GM23338 (cell line): Measurements from ENCODE around the gene RNF8. TPM values are rescaled to one million over a fixed set of nuclear protein-coding genes. Genes with fewer than 3 reads are reported as not detected.

Source experiments
- ATAC-seq: fragments of 200-7000 bp; cut with Tn5 transposase; 3 replicates; pipeline ENCODE4 v1.9.1; 2020
- DNase-seq: peaks from one replicate; pipeline ENCODE4 v3.0.0-alpha.2; 2015; ENCODE audit warnings: low spot score
- H2AFZ ChIP-seq: fragments of 200-600 bp; sonication (generic); 2 replicates; pipeline ENCODE4 v1.8.0; 2016; ENCODE audit warnings: antibody characterized with exemption, mild to moderate bottlenecking, moderate library complexity
- H3F3A ChIP-seq: fragments of 200-600 bp; sonication (generic); replicated peaks from 2 replicates; pipeline ENCODE4 v1.8.0; 2017; ENCODE audit warnings: antibody characterized with exemption, mixed run types, low read depth
- H3K27ac ChIP-seq: fragments of 200-600 bp; sonication (generic); 2 replicates; pipeline ENCODE4 v1.6.1; 2016; ENCODE audit warnings: low read depth
- H3K27me3 ChIP-seq: fragments of 200-600 bp; sonication (generic); 2 replicates; pipeline ENCODE4 v1.8.0; 2016; ENCODE audit warnings: mild to moderate bottlenecking, mixed run types, moderate library complexity; ENCODE audit not compliant: insufficient read depth
- H3K36me3 ChIP-seq: fragments of 200-600 bp; sonication (generic); 2 replicates; pipeline ENCODE4 v1.8.0; 2016; ENCODE audit warnings: mild to moderate bottlenecking; ENCODE audit not compliant: insufficient read depth
- H3K4me1 ChIP-seq: fragments of 200-600 bp; sonication (generic); 2 replicates; pipeline ENCODE4 v1.8.0; 2016; ENCODE audit warnings: mild to moderate bottlenecking, moderate library complexity; ENCODE audit not compliant: insufficient read depth
- H3K4me2 ChIP-seq: fragments of 200-600 bp; sonication (generic); 2 replicates; pipeline ENCODE4 v1.7.1; 2017; ENCODE audit warnings: mixed run types
- H3K4me3 ChIP-seq: fragments of 200-600 bp; sonication (generic); 2 replicates; pipeline ENCODE4 v1.6.1; 2016; ENCODE audit warnings: mixed run types
- H3K79me2 ChIP-seq: fragments of 200-600 bp; sonication (generic); replicated peaks from 2 replicates; pipeline ENCODE4 v1.8.0; 2017; ENCODE audit warnings: mild to moderate bottlenecking; ENCODE audit not compliant: insufficient read depth
- H3K9me2 ChIP-seq: fragments of 200-600 bp; sonication (generic); 2 replicates; pipeline ENCODE4 v1.8.0; 2017; ENCODE audit not compliant: insufficient read depth
- H4K20me1 ChIP-seq: fragments of 200-600 bp; sonication (generic); replicated peaks from 2 replicates; pipeline ENCODE4 v1.8.0; 2017; ENCODE audit warnings: mild to moderate bottlenecking; ENCODE audit not compliant: insufficient read depth
- H3K27ac Mint-ChIP-seq: 2 replicates; pipeline ENCODE4 v1.8.0; 2020; ENCODE audit warnings: inconsistent platforms, mild to moderate bottlenecking, moderate library complexity, mixed read lengths
- H3K27me3 Mint-ChIP-seq: 3 replicates; pipeline ENCODE4 v1.8.0; 2022; ENCODE audit warnings: low read depth, mild to moderate bottlenecking, moderate library complexity, mixed read lengths, inconsistent platforms; ENCODE audit not compliant: insufficient read depth, poor library complexity
- H3K36me3 Mint-ChIP-seq: 3 replicates; pipeline ENCODE4 v1.8.0; 2021; ENCODE audit warnings: low read depth, mild to moderate bottlenecking, inconsistent platforms, moderate library complexity, mixed read lengths
- H3K4me1 Mint-ChIP-seq: 3 replicates; pipeline ENCODE4 v1.8.0; 2020; ENCODE audit warnings: mild to moderate bottlenecking, inconsistent platforms, mixed read lengths
- H3K4me3 Mint-ChIP-seq: 3 replicates; pipeline ENCODE4 v1.8.0; 2021; ENCODE audit warnings: moderate library complexity, mild to moderate bottlenecking, inconsistent platforms, mixed read lengths
- H3K9me3 Mint-ChIP-seq: 3 replicates; pipeline ENCODE4 v1.8.0; 2020; ENCODE audit warnings: moderate library complexity, mild to moderate bottlenecking, inconsistent platforms, mixed read lengths
- CREB1 ChIP-seq: fragments of 250-450 bp; sonication (Bioruptor Pico); IDR thresholded peaks from 2 replicates; pipeline ENCODE4 v1.5.0; 2020; ENCODE audit warnings: low read depth, mild to moderate bottlenecking, moderate library complexity
- EZH2 ChIP-seq: fragments of 200-600 bp; sonication (generic); IDR thresholded peaks from one replicate; pipeline ENCODE4 v1.8.0; 2017; ENCODE audit warnings: antibody characterized with exemption, mild to moderate bottlenecking, low read depth; ENCODE audit not compliant: unreplicated experiment
- EZH2phosphoT487 ChIP-seq: fragments of 200-600 bp; sonication (generic); IDR thresholded peaks from one replicate; pipeline ENCODE4 v1.8.1; 2018; ENCODE audit warnings: antibody characterized with exemption; ENCODE audit not compliant: unreplicated experiment
- JUNB ChIP-seq: IDR thresholded peaks from one replicate; pipeline ENCODE4 v1.6.1; 2016; ENCODE audit warnings: antibody characterized with exemption; ENCODE audit not compliant: unreplicated experiment
- NANOG ChIP-seq: IDR thresholded peaks from 2 replicates; pipeline ENCODE4 v1.6.1; 2016; ENCODE audit warnings: antibody characterized with exemption, borderline replicate concordance
- POLR2AphosphoS5 ChIP-seq: IDR thresholded peaks from 2 replicates; pipeline ENCODE4 v1.6.1; 2016; ENCODE audit warnings: antibody characterized with exemption, low read depth
- STAT1 ChIP-seq: IDR thresholded peaks from one replicate; pipeline ENCODE4 v1.6.1; 2016; ENCODE audit warnings: antibody characterized with exemption; ENCODE audit not compliant: unreplicated experiment
- ZNF114 ChIP-seq: fragments of 250-450 bp; sonication (Bioruptor Pico); IDR thresholded peaks from 2 replicates; pipeline ENCODE4 v1.5.0; 2020; ENCODE audit warnings: mild to moderate bottlenecking, moderate library complexity
- ZNF331 ChIP-seq: fragments of 250-450 bp; sonication (Bioruptor Pico); IDR thresholded peaks from 2 replicates; pipeline ENCODE4 v1.5.0; 2020; ENCODE audit warnings: low read depth, mild to moderate bottlenecking, moderate library complexity
- polyA plus RNA-seq: library from polyadenylated mRNA; unstranded; fragments of >200 nt; fragmentation: Nextera tagmentation; extraction: Ambion mirVana; gene quantifications from 2 replicates; pipeline ENCODE4 v1.2.1, GENCODE V29; 2016
- total RNA-seq: library from RNA; depleted of rRNA; stranded (reverse); fragments of >200 nt; shearing (Covaris generic); gene quantifications from 2 replicates; pipeline ENCODE4 v1.2.3, GENCODE V29; 2014
- TF ChIP-seq, protein P1 (sequence below): IDR thresholded peaks from one replicate; pipeline ENCODE4 v1.6.1; 2018; ENCODE audit warnings: antibody characterized with exemption; ENCODE audit not compliant: unreplicated experiment
- TF ChIP-seq, protein P2 (sequence below), 2 experiments: fragments of 200-600 bp in 1 of 2; sonication (generic) in 1 of 2; conservative IDR thresholded peaks; 2 replicates each; pipeline versions ENCODE4 v1.5.1 to v1.6.1; 2016 to 2017; ENCODE audit warnings: antibody characterized with exemption in 2 of 2, low read depth in 2 of 2, mild to moderate bottlenecking in 2 of 2, moderate library complexity in 1 of 2
- TF ChIP-seq, protein P3 (sequence below): IDR thresholded peaks from 2 replicates; pipeline ENCODE4 v1.6.1; 2016; ENCODE audit warnings: antibody characterized with exemption
- TF ChIP-seq, protein P4 (sequence below): fragments of 250-450 bp; sonication (Bioruptor Pico); IDR thresholded peaks from 2 replicates; pipeline ENCODE4 v1.5.0; 2020; ENCODE audit warnings: mild to moderate bottlenecking, moderate library complexity

The RNF8 gene
- total and polyA plus RNA-seq, 2 experiments from 2014 or later, result 41.6 to 55.2 TPM

DNA sequence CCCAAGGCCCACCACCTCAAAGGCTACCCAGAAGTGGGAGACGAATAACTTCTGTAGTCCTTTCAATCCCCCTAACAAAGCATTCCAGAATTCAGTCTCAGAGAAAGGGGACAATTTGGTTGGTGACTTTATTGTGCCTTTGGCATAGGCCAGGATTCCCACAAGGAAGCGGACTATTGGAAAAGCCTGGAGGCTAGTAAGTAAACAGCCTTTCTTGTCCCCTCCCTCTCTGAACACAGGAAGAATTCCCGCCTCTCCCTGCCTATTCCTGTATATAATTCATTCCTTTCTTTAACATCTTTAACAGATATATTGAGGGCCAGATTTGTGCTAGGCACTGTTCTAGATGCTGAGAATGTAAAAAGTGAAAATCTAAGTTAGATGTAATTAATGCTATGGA lies 36.1 kb downstream of the RNF8 start:
- no peak for DNase-seq
- Histone ChIP-seq H3K4me1 (no peaks in the 10 kb centered on the region), H3F3A (no peaks in the 10 kb centered on the region), H3K79me2 (no peaks in the 10 kb centered on the region), H4K20me1 (no peaks in the 10 kb centered on the region; the same call in 1 of the 2 replicates), H3K36me3 (peaks cover 20% of the 10 kb centered on the region; the same call in 1 of the 2 replicates), H3K4me3 (no peak overlapping the region), H3K27ac (no peak overlapping the region), H3K9me2 (no peaks in the 10 kb centered on the region), H3K27me3 (no peaks in the 10 kb centered on the region), H2AFZ (no peak overlapping the region), H3K4me2 (no peak overlapping the region)
- TF ChIP-seq, protein P1, sequence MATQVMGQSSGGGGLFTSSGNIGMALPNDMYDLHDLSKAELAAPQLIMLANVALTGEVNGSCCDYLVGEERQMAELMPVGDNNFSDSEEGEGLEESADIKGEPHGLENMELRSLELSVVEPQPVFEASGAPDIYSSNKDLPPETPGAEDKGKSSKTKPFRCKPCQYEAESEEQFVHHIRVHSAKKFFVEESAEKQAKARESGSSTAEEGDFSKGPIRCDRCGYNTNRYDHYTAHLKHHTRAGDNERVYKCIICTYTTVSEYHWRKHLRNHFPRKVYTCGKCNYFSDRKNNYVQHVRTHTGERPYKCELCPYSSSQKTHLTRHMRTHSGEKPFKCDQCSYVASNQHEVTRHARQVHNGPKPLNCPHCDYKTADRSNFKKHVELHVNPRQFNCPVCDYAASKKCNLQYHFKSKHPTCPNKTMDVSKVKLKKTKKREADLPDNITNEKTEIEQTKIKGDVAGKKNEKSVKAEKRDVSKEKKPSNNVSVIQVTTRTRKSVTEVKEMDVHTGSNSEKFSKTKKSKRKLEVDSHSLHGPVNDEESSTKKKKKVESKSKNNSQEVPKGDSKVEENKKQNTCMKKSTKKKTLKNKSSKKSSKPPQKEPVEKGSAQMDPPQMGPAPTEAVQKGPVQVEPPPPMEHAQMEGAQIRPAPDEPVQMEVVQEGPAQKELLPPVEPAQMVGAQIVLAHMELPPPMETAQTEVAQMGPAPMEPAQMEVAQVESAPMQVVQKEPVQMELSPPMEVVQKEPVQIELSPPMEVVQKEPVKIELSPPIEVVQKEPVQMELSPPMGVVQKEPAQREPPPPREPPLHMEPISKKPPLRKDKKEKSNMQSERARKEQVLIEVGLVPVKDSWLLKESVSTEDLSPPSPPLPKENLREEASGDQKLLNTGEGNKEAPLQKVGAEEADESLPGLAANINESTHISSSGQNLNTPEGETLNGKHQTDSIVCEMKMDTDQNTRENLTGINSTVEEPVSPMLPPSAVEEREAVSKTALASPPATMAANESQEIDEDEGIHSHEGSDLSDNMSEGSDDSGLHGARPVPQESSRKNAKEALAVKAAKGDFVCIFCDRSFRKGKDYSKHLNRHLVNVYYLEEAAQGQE, result no peak
- TF ChIP-seq, protein P2, sequence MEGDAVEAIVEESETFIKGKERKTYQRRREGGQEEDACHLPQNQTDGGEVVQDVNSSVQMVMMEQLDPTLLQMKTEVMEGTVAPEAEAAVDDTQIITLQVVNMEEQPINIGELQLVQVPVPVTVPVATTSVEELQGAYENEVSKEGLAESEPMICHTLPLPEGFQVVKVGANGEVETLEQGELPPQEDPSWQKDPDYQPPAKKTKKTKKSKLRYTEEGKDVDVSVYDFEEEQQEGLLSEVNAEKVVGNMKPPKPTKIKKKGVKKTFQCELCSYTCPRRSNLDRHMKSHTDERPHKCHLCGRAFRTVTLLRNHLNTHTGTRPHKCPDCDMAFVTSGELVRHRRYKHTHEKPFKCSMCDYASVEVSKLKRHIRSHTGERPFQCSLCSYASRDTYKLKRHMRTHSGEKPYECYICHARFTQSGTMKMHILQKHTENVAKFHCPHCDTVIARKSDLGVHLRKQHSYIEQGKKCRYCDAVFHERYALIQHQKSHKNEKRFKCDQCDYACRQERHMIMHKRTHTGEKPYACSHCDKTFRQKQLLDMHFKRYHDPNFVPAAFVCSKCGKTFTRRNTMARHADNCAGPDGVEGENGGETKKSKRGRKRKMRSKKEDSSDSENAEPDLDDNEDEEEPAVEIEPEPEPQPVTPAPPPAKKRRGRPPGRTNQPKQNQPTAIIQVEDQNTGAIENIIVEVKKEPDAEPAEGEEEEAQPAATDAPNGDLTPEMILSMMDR (conservative IDR thresholded peaks at IDR 0.05; ENCODE audit: low read depth in 2 of 2), result no peak
- TF ChIP-seq STAT1 (no peak), ZNF114 (CRISPR knock-in tag) (no peak), EZH2 (no peak), POLR2AphosphoS5 (no peak), CREB1 (CRISPR knock-in tag) (no peak), JUNB (no peak), EZH2phosphoT487 (no peak), ZNF331 (CRISPR knock-in tag) (no peak), NANOG (no peak)
- TF ChIP-seq, protein P3, sequence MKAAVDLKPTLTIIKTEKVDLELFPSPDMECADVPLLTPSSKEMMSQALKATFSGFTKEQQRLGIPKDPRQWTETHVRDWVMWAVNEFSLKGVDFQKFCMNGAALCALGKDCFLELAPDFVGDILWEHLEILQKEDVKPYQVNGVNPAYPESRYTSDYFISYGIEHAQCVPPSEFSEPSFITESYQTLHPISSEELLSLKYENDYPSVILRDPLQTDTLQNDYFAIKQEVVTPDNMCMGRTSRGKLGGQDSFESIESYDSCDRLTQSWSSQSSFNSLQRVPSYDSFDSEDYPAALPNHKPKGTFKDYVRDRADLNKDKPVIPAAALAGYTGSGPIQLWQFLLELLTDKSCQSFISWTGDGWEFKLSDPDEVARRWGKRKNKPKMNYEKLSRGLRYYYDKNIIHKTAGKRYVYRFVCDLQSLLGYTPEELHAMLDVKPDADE, result no peak
- TF ChIP-seq, protein P4, sequence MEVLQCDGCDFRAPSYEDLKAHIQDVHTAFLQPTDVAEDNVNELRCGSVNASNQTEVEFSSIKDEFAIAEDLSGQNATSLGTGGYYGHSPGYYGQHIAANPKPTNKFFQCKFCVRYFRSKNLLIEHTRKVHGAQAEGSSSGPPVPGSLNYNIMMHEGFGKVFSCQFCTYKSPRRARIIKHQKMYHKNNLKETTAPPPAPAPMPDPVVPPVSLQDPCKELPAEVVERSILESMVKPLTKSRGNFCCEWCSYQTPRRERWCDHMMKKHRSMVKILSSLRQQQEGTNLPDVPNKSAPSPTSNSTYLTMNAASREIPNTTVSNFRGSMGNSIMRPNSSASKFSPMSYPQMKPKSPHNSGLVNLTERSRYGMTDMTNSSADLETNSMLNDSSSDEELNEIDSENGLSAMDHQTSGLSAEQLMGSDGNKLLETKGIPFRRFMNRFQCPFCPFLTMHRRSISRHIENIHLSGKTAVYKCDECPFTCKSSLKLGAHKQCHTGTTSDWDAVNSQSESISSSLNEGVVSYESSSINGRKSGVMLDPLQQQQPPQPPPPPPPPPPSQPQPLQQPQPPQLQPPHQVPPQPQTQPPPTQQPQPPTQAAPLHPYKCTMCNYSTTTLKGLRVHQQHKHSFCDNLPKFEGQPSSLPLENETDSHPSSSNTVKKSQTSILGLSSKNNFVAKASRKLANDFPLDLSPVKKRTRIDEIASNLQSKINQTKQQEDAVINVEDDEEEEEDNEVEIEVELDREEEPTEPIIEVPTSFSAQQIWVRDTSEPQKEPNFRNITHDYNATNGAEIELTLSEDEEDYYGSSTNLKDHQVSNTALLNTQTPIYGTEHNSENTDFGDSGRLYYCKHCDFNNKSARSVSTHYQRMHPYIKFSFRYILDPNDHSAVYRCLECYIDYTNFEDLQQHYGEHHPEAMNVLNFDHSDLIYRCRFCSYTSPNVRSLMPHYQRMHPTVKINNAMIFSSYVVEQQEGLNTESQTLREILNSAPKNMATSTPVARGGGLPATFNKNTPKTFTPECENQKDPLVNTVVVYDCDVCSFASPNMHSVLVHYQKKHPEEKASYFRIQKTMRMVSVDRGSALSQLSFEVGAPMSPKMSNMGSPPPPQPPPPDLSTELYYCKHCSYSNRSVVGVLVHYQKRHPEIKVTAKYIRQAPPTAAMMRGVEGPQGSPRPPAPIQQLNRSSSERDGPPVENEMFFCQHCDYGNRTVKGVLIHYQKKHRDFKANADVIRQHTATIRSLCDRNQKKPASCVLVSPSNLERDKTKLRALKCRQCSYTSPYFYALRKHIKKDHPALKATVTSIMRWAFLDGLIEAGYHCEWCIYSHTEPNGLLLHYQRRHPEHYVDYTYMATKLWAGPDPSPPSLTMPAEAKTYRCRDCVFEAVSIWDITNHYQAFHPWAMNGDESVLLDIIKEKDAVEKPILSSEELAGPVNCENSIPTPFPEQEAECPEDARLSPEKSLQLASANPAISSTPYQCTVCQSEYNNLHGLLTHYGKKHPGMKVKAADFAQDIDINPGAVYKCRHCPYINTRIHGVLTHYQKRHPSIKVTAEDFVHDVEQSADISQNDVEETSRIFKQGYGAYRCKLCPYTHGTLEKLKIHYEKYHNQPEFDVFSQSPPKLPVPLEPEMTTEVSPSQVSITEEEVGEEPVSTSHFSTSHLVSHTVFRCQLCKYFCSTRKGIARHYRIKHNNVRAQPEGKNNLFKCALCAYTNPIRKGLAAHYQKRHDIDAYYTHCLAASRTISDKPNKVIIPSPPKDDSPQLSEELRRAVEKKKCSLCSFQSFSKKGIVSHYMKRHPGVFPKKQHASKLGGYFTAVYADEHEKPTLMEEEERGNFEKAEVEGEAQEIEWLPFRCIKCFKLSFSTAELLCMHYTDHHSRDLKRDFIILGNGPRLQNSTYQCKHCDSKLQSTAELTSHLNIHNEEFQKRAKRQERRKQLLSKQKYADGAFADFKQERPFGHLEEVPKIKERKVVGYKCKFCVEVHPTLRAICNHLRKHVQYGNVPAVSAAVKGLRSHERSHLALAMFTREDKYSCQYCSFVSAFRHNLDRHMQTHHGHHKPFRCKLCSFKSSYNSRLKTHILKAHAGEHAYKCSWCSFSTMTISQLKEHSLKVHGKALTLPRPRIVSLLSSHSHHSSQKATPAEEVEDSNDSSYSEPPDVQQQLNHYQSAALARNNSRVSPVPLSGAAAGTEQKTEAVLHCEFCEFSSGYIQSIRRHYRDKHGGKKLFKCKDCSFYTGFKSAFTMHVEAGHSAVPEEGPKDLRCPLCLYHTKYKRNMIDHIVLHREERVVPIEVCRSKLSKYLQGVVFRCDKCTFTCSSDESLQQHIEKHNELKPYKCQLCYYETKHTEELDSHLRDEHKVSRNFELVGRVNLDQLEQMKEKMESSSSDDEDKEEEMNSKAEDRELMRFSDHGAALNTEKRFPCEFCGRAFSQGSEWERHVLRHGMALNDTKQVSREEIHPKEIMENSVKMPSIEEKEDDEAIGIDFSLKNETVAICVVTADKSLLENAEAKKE (CRISPR knock-in tag), result no peak
- Mint-ChIP-seq H3K4me1 (no peaks in the 10 kb centered on the region), H3K4me3 (no peak overlapping the region), H3K27ac (no peak overlapping the region), H3K36me3 (peaks cover 5% of the 10 kb centered on the region; the same call in 1 of the 3 replicates), H3K9me3 (no peaks in the 10 kb centered on the region), H3K27me3 (no peaks in the 10 kb centered on the region)
- ATAC-seq, result no peak
